Type B pancreatic cell (in vitro differentiated cells): ENCODE results near the gene MBTPS1. TPM values are rescaled to one million over a fixed set of nuclear protein-coding genes. Genes with fewer than 3 reads are reported as not detected.
A peak's percentile ranks its signal among the peaks of the same experiment; 100 is the strongest.

Source experiments
- DNase-seq: peaks from one replicate; pipeline ENCODE4 v3.0.0; 2021; ENCODE audit warnings: mixed read lengths; ENCODE audit not compliant: unreplicated experiment; ENCODE audit errors: extremely low spot score
- H3K27ac Mint-ChIP-seq: 2 replicates; pipeline ENCODE4 v1.8.0; 2021; ENCODE audit warnings: mild to moderate bottlenecking, mixed read lengths
- H3K27me3 Mint-ChIP-seq: 2 replicates; pipeline ENCODE4 v1.8.0; 2021; ENCODE audit warnings: mixed read lengths
- H3K36me3 Mint-ChIP-seq: 2 replicates; pipeline ENCODE4 v1.8.0; 2021; ENCODE audit warnings: mixed read lengths
- H3K4me1 Mint-ChIP-seq: one replicate; pipeline ENCODE4 v1.8.0; 2021; ENCODE audit warnings: mixed read lengths; ENCODE audit not compliant: unreplicated experiment
- H3K4me3 Mint-ChIP-seq: 2 replicates; pipeline ENCODE4 v1.8.0; 2021; ENCODE audit warnings: mild to moderate bottlenecking, mixed read lengths
- H3K9me3 Mint-ChIP-seq: 2 replicates; pipeline ENCODE4 v1.8.0; 2021; ENCODE audit warnings: mixed read lengths
- total RNA-seq: library from RNA; stranded (reverse); gene quantifications from 2 replicates; pipeline ENCODE4 v1.2.1, GENCODE V29; 2021; ENCODE audit warnings: low replicate concordance
- TF ChIP-seq, protein P1 (sequence below): fragments of 200-600 bp; sonication (generic); conservative IDR thresholded peaks from 2 replicates; pipeline ENCODE4 v1.5.0; 2021; ENCODE audit warnings: antibody characterized with exemption, mild to moderate bottlenecking

Gene MBTPS1
- total RNA-seq, 1 donor from 2014 or later = 88.4 TPM

DNA sequence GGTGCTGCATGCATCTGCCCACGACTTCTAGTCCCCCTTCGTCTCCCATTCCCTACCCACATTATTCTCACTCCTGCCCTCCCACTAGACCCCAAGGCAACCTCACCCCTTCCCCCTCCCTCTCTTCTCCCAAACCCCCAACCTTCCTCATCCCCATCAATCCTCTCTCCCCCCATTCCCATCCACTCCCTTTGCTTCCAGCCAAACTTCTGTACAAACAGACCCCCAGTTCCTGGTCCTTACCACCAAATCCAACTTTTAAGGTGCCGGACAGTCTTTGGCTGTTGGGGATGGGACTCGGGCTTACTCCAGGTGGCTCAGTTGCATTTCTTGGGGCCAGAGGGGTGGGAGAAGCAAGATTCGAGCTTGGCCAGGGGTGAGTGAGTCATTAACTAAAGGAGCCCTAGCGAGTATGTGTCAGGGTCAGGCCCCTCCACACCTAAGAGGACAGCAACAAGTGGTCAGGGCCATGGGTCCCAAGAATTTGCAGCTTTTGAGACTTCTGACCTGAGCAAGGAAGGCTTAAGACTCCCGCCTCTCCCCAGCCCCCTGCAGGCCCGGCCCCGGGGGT lies 74.3 kb downstream of the MBTPS1 start, which contains the start of gene SLC38A8:
TSS of gene SLC38A8 (minus strand) at position 488 of the 571 bp plus-strand sequence. CDS start 638 bp downstream, outside the sequence.
- peaks cover 28% of the 10 kb centered on the region for H3K4me1 Mint-ChIP-seq
- no peak for DNase-seq
- H3K27ac Mint-ChIP-seq = peak within 1 kb of the TSS; percentile 40
- TF ChIP-seq, protein P1, sequence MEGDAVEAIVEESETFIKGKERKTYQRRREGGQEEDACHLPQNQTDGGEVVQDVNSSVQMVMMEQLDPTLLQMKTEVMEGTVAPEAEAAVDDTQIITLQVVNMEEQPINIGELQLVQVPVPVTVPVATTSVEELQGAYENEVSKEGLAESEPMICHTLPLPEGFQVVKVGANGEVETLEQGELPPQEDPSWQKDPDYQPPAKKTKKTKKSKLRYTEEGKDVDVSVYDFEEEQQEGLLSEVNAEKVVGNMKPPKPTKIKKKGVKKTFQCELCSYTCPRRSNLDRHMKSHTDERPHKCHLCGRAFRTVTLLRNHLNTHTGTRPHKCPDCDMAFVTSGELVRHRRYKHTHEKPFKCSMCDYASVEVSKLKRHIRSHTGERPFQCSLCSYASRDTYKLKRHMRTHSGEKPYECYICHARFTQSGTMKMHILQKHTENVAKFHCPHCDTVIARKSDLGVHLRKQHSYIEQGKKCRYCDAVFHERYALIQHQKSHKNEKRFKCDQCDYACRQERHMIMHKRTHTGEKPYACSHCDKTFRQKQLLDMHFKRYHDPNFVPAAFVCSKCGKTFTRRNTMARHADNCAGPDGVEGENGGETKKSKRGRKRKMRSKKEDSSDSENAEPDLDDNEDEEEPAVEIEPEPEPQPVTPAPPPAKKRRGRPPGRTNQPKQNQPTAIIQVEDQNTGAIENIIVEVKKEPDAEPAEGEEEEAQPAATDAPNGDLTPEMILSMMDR = no peak
- H3K36me3 Mint-ChIP-seq = no peaks in the 10 kb centered on the region
- H3K9me3 Mint-ChIP-seq = no peaks in the 10 kb centered on the region
- peaks cover 18% of the 10 kb centered on the region for H3K27me3 Mint-ChIP-seq
- H3K4me3 Mint-ChIP-seq = no peak within 1 kb of the TSS

DNA sequence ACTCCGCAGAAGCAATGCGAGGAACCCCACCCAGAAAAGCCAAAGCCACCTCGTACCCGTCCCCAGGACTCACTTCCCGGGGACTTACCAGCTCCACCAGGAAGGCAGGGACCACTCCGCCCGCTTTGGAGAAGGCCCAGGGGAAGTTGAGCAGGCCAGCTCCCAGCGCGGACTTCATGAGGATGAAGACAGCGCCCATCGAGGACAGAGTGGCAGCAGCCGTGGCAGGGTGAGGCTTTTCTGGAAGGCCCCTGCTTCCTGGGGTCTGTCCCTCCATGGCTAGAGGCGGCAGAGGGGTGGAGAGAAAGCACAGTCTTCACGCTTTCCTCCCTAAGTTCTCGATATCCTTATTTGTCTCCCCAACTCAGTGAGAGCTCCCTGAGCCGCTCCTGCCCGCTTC lies 74.9 kb downstream of the MBTPS1 start:
- Mint-ChIP-seq H3K4me3 (no peak overlapping the region), H3K27ac (no peak overlapping the region), H3K36me3 (no peaks in the 10 kb centered on the region), H3K27me3 (peaks cover 18% of the 10 kb centered on the region), H3K4me1 (peaks cover 28% of the 10 kb centered on the region), H3K9me3 (no peaks in the 10 kb centered on the region)
- TF ChIP-seq, protein P1 = no peak
- no peak for DNase-seq

DNA sequence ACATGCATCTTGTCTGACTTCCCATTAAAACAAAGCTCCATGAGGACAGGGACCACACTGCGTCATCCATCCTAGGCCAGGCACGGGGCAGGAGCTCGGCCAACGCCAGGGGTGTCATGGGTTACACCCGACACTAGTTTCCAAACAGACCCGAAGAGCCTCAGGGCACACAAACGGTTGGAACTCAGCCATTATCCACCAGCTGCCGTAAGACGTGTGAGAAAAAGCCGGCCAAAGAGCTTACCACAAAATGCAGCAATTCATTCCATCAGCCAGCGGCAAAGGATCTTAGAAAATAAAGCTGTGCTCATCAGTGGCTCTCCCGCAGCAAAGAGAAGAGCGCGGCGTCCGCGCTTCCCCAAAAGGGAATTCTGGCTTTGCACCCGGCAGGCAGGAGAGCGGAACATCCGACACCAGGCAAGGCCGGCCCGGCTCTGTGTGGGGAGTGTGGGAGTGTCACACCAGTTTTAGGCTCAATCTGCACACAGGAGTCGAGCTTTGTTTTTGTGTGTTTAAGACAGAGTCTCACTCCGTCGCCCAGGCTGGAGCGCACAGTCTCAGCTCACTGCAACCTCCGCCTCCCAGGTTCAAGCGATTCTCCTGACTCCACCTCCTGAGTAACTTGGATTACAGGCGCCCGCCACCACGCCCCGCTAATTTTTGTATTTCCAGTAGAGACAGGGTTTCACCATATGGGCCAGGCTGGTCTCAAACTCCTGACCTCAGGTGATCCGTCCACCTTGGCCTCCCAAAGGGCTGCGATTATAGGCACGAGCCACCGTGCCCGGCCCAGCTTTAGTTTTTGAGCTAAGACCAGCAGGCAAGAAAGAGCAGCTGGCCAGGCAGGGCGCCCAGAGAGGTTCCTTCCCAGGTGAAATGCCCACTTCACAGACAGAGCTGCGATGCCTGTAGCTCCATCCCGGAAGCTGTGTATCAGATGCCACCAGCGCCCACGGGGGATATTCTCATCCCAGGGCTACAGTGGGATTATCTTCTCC lies 75.6 kb downstream of the MBTPS1 start:
- no peak overlapping the region for H3K27ac Mint-ChIP-seq

DNA sequence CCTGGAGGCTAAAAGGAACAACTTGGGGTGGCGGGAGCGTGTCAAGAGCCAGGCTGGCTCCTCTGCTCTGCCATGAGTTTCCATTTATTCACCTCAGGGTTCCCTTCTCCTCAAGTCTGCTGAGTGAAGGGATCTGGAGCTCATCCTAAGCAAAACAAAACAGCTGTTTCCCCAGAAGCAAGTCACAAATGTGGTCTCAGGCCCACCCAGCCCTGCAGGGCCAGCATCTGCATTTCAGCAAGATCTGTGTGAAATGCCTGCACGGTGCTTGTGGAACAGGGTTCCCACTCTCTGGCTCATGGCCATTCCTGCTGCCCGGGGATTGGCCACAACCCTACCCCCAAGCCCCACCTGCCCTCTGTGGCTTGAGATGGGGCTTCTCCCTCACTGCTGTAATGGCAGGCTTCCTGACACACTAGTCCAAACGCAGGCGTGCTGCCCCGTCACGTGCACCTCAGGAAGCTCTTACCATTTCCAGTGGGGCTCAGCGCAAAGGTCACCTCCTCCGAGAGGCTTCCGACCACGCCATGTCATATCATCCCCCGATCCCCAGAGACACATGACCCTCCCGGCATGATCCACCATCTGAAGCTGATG lies 76.4 kb downstream of the MBTPS1 start:
- TF ChIP-seq, protein P1 = no peak
- Mint-ChIP-seq H3K27ac (no peak overlapping the region), H3K9me3 (peaks cover 5% of the 10 kb centered on the region), H3K4me3 (no peak overlapping the region), H3K36me3 (no peaks in the 10 kb centered on the region), H3K27me3 (peaks cover 18% of the 10 kb centered on the region), H3K4me1 (peaks cover 28% of the 10 kb centered on the region)
- DNase-seq = no peak

More for the DNA sequence above, 75.6 kb downstream of the MBTPS1 start:
- Mint-ChIP-seq H3K4me1 (peaks cover 28% of the 10 kb centered on the region), H3K9me3 (peaks cover under 1% of the 10 kb centered on the region), H3K36me3 (no peaks in the 10 kb centered on the region), H3K4me3 (no peak overlapping the region), H3K27me3 (peaks cover 18% of the 10 kb centered on the region)
- TF ChIP-seq, protein P1 = no peak
- DNase-seq = no peak

DNA sequence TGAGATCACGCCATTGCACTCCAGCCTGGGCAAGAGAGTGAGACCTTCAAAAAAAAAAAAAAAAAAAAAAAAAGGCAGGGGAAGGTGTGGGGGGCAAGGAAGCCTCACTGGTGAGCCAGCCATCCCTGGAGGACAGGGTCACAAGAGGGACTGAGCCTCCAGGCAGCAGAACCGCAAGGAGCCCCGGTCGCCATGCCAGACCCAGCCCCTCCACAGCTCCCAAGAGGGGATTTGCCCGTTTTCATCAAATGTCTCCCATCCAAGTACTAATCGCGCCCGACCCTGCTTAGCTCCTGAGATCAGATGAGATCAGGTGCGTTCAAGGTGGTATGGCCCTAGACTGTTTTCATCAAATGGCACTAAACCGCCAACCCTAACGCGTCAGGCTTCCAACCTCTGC lies 77.0 kb downstream of the MBTPS1 start:
- Mint-ChIP-seq H3K36me3 (no peaks in the 10 kb centered on the region), H3K9me3 (peaks cover 5% of the 10 kb centered on the region), H3K27ac (no peak overlapping the region), H3K4me3 (no peak overlapping the region), H3K27me3 (peaks cover 18% of the 10 kb centered on the region), H3K4me1 (peaks cover 28% of the 10 kb centered on the region)
- TF ChIP-seq, protein P1 = no peak
- DNase-seq = no peak
